Dedifferentiated amniotic fluid mesenchymal stem cell (primary cell): ENCODE results near the gene DROSHA.

Experiments used
- DNase-seq: peaks from one replicate; pipeline ENCODE4 v3.0.0-alpha.2; 2016; ENCODE audit errors: extremely low spot score

Gene DROSHA

DNA sequence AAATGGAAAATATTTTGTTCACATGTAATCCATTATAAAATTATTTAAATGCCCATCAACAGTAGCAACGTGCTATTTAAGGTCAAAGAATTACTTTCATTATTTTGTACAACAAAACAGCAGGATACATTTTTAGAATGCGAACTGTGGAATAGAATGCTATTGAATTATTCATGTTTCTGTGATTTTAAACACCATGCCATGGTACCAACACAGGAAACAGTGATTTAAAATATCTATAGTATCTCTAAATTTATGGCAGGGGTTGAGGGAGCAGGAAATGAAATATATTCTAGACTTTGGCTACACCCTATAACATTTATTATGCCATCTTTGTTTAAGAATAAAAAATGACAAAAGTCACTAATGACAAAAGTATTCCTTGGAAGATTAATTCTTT lies 62.4 kb downstream of the DROSHA start:
- no peak for DNase-seq

DNA sequence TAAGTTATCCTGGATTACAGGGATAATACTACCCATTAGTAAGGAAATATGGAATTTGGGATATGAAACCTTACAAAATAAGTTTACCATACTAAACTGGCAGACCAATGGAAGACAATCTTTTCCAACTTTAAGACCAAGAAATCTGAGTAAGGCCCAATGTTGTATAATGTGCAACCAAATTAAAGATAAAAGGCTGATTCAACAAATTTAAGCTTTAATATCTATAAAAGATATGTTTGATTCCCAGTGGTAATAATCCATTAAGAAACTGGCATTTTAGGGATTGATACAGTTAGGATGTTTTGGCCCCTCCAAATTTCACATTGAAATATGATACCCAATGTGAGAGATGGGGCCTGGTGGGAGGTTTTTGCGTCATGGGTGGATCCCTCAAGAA lies 66.6 kb downstream of the DROSHA start:
- no peak for DNase-seq

DNA sequence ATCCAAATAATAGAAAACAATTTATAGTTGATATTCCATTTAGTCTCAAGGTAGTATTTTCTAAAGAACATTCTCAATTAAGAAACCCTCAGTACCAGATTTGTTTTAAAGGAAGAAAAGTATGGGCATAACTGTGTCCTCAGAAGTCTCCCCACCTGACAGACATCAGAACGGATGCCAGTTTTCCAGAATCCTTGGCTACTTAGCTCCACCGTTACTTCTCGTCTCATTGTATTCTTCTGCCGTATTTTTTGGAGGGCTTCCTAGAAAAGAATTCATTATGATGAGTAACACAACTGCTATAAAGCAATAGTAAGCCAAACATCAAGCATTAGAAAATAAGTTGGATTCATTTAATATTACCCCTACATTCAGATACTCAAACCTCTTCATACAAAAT lies 67.8 kb downstream of the DROSHA start:
- no peak for DNase-seq

DNA sequence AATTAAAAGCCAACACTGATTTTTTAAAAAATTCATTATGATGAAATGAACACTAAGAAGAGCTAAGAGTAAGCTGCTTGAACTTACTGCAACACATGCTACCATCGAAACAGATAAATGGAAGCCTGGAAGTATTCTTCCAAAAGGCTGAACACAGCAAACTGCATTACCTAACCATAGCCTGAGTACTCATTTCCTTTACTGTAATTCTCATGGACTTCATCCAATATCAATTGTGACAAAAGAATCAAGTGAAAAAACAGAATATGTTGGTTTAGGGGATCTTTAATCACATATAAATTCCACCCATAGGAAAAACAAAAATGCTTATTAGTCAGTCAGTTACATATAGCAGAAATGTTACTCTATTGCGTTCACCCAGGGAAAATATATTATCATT lies 68.5 kb downstream of the DROSHA start:
- DNase-seq: no peak

DNA sequence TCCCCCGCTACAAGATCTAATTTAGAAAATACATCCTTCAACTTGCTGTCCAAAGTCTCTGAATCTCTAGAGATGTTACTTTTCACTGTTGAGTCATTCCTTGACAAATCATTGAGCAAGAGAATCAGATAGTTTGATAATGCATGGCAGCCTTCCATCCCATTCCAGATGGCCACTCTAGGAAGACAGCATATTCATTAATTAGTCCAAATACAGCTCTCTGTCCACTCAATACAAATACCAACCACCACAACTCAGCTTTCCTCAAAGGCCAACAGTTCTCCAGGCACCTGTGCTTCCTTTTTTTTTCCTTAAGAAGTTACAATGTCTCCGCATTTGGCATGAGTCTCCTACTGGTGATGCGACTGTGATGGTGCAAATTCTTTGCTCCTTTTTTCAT lies 72.3 kb downstream of the DROSHA start:
- DNase-seq: no peak

DNA sequence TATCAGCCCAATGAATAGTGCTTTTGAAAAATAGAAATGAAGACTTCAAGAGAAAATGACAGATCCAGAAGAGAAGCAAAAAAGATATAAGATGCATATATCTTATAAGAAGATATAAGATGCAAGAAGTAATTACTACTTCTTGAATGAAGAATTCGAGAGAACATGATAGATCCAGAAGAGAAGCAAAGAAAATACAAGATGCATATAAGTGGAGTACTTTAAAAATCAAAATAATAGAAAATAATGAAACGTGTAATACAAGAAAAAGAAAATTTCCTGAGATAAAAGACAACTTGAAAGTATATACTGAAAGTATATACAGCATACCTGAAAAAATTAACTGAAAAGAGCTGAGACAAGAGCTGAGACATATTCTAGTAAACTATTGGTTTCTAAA lies 76.7 kb downstream of the DROSHA start:
- no peak for DNase-seq

DNA sequence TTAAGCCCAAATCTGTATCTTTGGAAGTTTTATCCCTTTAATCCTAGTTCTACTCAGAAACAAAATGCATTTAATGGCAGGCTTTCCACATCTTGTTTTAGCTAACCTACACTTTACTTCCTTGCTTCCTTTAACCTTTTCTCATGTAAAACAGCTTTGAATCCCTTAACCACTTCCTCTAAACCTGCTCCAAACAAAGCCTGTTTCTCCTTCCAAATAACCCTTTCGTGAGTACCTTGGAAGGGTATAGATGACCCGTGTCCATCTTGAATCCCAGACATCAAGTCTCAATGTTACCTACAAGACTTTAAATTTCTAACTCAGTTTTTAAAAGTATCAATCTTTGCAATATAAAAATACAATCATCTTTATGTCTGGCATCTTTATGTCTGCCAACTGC lies 78.4 kb downstream of the DROSHA start:
- no peak for DNase-seq

DNA sequence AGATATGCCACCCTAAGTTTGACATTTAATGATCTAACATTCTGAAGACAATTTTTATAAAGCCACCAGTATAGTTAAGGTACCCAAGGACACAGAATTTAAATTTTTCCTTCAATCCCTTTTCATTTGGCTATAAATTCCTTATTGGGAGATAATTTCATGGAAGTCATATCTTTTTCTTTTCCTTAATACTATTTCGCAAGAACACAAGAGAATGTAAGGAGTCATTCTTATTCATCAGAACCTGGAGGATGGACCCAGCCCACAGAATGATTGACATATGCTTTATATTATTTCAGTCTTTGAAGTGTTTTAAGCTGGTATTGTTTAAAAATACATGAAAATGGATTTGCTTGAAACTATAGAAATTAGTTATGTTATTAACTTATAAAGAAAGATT lies 79.6 kb downstream of the DROSHA start:
- DNase-seq: no peak

DNA sequence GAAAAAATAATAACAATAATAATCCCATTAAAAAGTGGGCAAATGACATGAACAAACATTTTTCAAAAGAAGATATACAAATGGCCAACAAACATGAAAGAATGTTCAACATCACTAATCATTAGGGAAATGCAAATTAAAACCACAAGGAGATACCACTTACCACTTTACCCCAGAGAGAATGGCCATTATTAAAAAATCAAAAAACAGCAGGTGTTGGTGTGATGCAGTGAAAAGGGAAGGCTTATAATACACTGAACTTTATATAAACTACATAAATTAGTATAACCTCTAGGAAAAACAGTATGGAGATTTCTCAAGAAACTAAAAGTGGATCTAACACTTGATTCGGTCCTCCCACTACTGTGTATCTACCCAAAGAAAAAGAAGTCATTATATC lies 81.9 kb downstream of the DROSHA start:
- no peak for DNase-seq

DNA sequence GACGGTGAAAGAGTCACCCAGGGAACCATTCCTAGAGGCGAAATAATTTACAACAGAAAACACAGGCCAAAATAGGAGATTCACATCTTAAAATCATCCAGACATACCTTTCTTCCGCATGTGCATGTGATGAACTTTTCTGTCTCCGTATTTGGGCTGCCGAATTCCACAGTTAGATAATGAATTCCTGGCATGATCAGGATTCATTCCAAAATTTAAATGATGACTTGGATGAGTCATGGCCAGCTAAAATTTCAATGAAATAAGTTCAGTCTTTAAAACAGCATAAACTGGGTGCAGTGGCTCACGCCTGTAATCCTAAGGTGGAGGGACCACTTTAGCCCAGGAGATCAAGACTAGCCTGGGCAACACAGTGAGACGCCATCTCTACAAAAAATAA lies 82.7 kb downstream of the DROSHA start:
- peak; percentile 48 for DNase-seq

DNA sequence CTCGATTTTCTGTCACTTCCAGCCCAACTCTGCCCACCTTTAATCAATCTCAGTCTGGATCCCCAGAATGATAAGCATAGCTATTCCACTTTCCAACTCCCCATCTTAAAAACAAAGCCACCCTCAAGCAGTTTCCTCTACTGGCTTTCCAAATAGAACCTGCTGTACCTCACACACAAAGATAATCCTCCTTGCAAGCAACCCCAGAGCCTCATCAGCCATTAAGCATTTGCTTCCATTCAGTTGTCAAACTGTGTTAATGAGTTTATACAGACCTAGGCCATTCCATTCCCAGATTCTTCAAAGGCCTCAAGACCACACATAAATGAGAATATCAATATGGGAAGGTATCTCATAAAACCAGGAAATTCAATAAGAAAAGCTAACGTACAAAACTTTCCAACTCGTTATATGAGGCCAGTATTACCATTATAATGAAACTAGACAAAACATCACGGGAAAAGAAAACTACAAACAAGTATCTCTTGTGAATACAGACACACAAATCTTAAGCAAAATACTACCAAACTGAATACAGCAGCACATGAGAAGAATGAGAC lies 86.8 kb downstream of the DROSHA start:
- DNase-seq: no peak

DNA sequence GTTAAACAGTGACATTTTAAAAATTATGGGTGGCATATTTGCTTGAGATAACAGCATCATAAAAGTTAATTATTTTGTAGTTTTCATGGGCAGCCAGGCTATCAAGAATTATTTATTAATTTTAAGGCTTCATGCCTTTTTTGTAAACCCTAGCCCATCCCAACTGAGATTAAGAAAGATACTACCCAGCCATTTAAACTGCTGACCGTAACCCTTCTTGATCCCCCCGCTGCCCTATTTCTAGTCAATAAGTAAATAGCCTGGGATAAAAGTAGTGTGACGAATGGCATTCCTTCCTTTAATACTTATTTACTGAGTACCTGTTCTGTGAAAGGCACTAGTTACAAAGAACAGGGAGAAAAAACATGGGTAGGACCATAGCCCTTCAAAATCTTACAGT lies 88.3 kb downstream of the DROSHA start:
- no peak for DNase-seq

DNA sequence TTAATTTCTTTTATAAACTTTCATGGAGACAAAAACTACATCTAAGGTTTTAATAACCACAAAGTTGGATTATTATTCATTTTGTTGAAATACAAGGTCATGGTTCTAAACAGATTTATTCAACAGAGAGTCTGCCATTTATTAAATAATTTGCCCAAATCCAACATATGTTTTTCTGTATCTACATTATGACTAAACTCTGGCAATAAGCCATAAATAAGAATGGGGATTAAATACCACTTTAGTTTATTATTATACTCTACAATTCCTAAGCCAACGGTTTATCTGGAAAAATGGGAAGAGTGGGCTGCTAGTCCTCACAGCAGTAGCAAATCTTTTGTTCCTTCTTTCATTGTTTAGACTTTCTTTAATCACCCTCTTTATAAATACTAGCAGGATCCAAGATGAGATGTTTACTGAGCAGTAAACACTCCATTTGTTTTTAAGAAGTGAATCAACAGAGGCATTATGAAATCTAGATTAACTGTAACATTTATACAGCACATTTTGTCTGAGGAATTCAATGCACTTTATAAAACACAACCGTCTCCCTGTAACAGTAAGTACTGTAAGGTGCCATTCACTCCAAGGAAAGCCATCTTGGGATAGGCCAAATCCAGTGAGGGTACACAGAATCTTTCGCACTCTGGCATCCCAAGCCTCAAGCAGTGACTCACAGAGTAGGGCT lies 89.7 kb downstream of the DROSHA start:
- DNase-seq: no peak

DNA sequence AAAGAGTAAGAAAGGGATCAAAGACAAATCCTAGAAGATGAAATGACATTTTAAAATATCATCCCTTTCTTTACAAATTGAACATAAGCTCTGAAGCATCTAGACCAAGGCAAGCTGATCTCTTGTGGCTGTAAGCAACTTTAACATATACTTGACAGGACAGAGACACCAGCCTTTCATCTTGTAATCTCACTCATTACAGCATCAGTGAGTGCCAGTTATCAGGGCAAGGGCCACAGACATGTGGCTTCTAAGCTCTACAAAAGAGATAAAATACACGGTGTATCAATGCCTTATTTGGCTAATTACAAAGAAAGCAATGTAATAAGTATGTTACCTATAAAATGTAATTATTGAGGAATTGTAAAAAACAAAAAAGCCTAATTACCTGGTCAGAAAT lies 95.0 kb downstream of the DROSHA start:
- no peak for DNase-seq

DNA sequence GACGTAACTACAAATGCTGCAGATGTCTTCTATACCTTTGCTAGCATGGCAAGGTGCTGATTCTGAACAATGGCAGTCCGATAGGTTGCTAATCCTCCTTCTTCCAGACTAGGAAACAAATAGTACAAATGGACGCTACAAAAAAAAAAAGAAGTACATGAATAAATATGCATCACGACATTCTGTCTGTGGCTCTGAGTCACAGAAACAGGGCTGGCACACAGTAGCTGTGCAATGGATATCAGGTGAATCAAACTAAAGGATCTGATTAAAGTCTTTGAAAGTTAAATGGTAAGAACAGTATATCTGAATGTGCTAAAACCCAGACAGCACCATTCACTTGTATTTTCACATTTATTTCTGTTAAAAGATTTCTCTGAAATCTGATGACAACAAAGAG lies 96.2 kb downstream of the DROSHA start:
- no peak for DNase-seq

DNA sequence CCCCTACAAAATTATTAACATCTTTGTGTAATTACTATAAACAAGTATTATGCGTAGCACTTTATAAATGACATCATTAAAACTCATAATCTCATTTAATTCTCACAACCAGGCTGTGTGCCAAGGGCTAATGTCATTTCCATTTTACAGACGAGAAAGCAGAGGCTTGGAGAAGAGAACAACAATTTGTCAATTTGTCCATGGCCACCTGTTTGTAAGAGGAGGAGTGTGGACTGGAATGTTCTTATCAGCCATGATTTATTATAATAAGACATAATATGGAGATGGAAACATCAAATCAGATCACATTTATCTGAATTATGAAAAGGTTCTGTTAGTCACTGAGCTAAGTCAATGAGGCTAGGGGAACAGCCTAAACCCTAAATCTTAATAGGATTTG lies 97.0 kb downstream of the DROSHA start:
- DNase-seq: no peak

DNA sequence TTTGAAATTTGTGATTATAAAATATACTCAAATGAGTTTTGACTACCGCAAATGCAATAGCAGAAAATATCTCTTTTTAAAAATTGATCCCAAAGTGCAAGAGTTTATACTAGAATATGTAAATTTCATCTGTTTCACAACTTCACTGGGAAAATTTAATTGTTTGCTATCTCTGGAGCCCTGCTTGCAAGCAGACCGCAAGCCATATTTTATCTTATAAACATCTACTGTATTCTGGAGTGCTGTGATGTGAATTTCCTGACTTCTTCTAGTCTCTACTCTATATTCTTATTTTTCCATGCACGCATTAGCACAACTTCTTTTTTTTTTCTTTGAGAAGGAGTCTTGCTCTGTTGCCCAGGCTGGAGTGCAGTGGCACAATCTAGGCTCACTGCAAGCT lies 98.7 kb downstream of the DROSHA start:
- no peak for DNase-seq

DNA sequence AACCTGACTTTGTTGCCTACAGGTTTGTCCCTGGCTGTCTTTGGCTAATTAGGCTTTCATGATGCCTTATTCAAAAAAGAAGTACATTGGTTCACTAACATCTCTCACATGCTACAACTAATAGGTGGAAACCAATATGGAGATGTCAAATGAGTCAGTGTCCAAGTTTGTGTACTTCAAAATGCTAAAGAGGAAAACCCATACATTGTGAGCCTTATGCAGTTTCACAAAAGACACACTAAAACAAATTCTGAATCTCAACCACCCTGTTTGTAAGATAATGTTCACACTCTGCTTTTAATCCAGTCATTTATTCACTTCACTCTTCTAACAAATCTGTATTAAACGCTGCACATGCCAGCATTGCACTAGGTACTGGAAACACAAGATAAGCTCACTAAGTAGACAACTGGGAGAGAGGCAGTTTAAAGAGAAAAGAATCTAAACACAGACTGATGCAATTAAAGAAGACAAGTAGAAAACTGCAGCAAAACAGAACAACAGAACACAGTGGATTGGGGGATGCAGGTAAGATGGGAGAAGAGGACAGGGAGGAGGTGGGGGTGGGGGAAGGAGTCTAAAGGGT lies 104.1 kb downstream of the DROSHA start:
- no peak for DNase-seq

DNA sequence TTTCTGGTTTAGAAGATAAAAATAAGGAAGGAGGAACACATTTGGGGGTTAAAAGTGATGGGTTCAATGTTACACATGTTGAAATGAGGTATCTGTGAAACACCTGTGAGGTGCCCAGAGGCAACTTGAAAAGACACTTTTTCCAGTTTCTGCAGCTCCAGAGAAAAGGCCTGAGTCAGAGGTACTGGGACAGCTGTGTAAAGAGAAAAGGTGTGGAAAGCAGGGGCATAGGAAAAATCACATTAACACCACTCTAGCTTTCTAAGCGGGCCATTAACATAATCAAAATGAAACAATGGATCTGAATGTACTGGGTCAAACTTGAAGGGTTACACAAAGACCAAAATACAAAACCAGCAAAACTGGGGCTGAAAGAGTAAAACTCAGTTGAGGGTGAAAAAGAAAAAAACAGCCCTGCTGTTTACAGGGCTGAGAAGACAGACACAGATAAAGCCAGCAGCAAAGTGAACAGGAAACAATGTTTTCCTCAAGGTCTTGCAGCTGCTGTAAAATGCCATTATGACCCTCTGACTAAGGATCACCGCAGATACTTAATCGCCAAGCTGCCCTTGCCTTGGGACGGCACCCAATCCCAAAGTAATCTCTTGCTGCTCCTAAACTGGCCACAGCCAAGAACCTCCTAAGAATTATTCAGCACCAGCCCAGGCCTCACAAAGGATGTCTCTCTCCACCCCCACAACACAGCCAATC lies 104.7 kb downstream of the DROSHA start:
- no peak for DNase-seq

DNA sequence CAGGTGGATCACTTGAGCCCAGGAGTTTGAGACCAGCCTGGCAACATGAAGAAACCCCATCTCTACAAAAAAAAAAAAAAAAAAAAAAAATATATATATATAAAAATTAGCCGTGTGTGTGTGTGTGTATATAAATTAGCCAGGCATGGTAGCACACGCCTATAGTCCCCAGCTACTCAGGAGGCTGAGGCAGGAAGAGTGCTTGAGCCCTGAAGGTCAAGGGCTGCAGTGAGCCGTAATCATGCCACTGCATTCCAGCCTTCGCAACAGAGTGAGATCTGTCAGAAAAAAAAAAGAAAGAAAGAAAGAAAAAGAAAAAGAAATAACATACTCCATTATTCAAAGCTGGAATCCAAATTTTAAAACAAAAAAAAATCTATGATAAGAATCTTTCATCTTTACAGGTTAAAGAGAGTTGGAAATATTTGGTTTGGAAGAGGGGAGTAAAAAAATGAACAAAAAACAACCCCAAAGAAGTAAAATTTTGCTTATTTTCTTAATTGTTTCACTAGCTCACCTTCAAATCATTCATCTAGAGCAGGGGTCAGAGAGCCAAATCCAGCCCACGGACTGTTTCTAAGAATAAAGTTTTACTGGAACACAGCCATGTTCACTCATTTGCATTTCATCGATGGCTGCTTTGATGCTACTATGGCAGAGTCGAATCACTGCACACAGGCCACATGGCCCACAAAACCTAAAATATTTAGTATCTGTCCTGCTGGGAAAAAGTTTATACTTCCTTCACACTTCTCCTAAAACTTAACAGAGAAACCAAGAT lies 109.9 kb downstream of the DROSHA start:
- no peak for DNase-seq

DNA sequence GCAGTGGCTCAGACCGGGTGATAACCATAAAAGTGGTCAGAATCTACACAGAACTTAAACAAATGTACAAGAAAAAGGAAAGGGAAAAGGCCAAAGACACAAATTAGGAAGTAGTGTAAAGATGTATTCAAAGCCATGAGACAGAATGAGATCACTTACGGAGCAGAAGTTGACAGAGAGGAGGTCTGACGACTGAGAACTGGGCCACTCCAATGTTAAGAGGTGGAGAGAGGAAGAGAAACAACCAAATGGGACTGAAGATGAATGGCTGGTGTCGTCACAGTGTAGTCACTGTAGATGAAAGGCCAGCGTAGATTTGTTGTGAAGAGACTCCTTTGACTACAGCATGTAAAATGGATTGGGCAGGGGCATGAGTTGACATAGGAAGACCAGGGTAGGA lies 114.4 kb downstream of the DROSHA start:
- DNase-seq: no peak

DNA sequence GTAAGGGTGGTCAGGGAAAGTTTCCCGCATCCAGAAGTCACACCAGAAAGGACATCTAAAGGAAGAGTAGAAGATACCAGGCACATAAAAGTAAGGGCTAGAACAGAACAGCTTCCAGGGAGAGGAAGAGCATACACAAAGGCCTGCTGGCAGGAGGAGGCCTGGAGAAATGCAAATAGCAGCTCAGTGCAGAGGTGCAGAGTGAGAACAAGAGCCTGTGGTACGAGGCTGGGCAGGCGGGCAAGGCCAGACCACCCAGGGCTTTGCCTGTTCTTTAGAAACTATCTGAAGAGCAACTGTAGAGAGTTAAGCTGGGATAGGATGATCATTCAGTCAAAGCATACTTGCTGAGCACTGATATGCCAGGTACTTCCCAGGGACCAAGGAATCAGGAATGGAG lies 115.3 kb downstream of the DROSHA start:
- no peak for DNase-seq
